WTC11 (cell line): Measurements from ENCODE around the gene WNT3A. TPM values are rescaled to one million over a fixed set of nuclear protein-coding genes. Genes with fewer than 3 reads are reported as not detected.

Source experiments
- ATAC-seq: fragments of 200-7000 bp; cut with Tn5 transposase; 2 replicates; pipeline ENCODE4 v1.10.0; 2021; ENCODE audit warnings: mild to moderate bottlenecking, moderate library complexity
- CTCF ChIA-PET: fragments of 300-600 bp; sonication (Branson Sonifier 250); formaldehyde crosslinking; loops from one replicate; lab custom pipeline; 2021; ENCODE audit warnings: antibody characterized with exemption; lab: Charles Lee
- POLR2A ChIA-PET: fragments of 350-600 bp; sonication (Branson Sonifier 250); formaldehyde crosslinking; loops from one replicate; lab custom pipeline; 2021; ENCODE audit warnings: antibody characterized with exemption; lab: Charles Lee
- DNase-seq: peaks from one replicate; pipeline ENCODE4 v3.0.0; 2021; ENCODE audit warnings: low spot score
- H3K27ac Mint-ChIP-seq: 2 replicates; pipeline ENCODE4 v1.8.0; 2021; ENCODE audit warnings: mixed read lengths
- H3K27me3 Mint-ChIP-seq: 2 replicates; pipeline ENCODE4 v1.8.0; 2021; ENCODE audit warnings: low read depth, mild to moderate bottlenecking, moderate library complexity, mixed read lengths
- H3K36me3 Mint-ChIP-seq: 2 replicates; pipeline ENCODE4 v1.8.0; 2021; ENCODE audit warnings: mixed read lengths
- H3K4me1 Mint-ChIP-seq: 2 replicates; pipeline ENCODE4 v1.8.0; 2022; ENCODE audit warnings: mixed read lengths
- H3K4me3 Mint-ChIP-seq: 2 replicates; pipeline ENCODE4 v1.8.0; 2021; ENCODE audit warnings: mild to moderate bottlenecking, moderate library complexity, mixed read lengths
- H3K9me3 Mint-ChIP-seq: 2 replicates; pipeline ENCODE4 v1.8.0; 2021; ENCODE audit warnings: mixed read lengths
- AR ChIP-seq: fragments of 250-450 bp; sonication (Bioruptor Pico); IDR thresholded peaks from 2 replicates; pipeline ENCODE4 v1.9.0; 2021; ENCODE audit warnings: mild to moderate bottlenecking
- E2F4 ChIP-seq: sonication (generic); formaldehyde crosslinking; IDR thresholded peaks from 2 replicates; pipeline ENCODE4 v1.8.1; 2022; ENCODE audit warnings: low read depth, mild to moderate bottlenecking, moderate library complexity, missing genetic modification reagents, borderline replicate concordance
- ESRRA ChIP-seq: sonication (generic); formaldehyde crosslinking; IDR thresholded peaks from 2 replicates; pipeline ENCODE4 v1.8.1; 2022; ENCODE audit warnings: mild to moderate bottlenecking, missing genetic modification reagents, borderline replicate concordance
- IRF2 ChIP-seq: sonication (generic); formaldehyde crosslinking; IDR thresholded peaks from 2 replicates; pipeline ENCODE4 v1.8.0; 2022; ENCODE audit warnings: low read depth, missing genetic modification reagents, borderline replicate concordance
- NFATC4 ChIP-seq: fragments of 250-450 bp; sonication (Bioruptor Pico); IDR thresholded peaks from 2 replicates; pipeline ENCODE4 v1.9.0; 2021; ENCODE audit warnings: mild to moderate bottlenecking
- NR1H2 ChIP-seq: sonication (generic); formaldehyde crosslinking; IDR thresholded peaks from 2 replicates; pipeline ENCODE4 v1.9.0; 2021; ENCODE audit warnings: mild to moderate bottlenecking, moderate library complexity, missing genetic modification reagents
- PRDM15 ChIP-seq: sonication (generic); formaldehyde crosslinking; IDR thresholded peaks from 2 replicates; pipeline ENCODE4 v1.8.0; 2022; ENCODE audit warnings: missing genetic modification reagents
- PRRX2 ChIP-seq: fragments of 250-450 bp; sonication (Bioruptor Pico); IDR thresholded peaks from 2 replicates; pipeline ENCODE4 v1.8.0; 2021; ENCODE audit warnings: mild to moderate bottlenecking
- TEAD4 ChIP-seq: sonication (generic); formaldehyde crosslinking; IDR thresholded peaks from 2 replicates; pipeline ENCODE4 v1.8.0; 2022; ENCODE audit warnings: mild to moderate bottlenecking, missing genetic modification reagents
- ZMAT4 ChIP-seq: fragments of 250-450 bp; sonication (Bioruptor Pico); IDR thresholded peaks from 2 replicates; pipeline ENCODE4 v1.9.0; 2021; ENCODE audit warnings: mild to moderate bottlenecking
- ZNF121 ChIP-seq: sonication (generic); formaldehyde crosslinking; IDR thresholded peaks from 2 replicates; pipeline ENCODE4 v1.8.0; 2023; ENCODE audit warnings: missing genetic modification reagents
- ZNF396 ChIP-seq: fragments of 250-450 bp; sonication (Bioruptor Pico); IDR thresholded peaks from 2 replicates; pipeline ENCODE4 v1.8.0; 2021; ENCODE audit warnings: mild to moderate bottlenecking, moderate library complexity, borderline replicate concordance
- ZNF532 ChIP-seq: fragments of 250-450 bp; sonication (Bioruptor Pico); IDR thresholded peaks from 2 replicates; pipeline ENCODE4 v1.9.0; 2021; ENCODE audit warnings: mild to moderate bottlenecking, borderline replicate concordance
- ZNF671 ChIP-seq: fragments of 250-450 bp; sonication (Bioruptor Pico); IDR thresholded peaks from 2 replicates; pipeline ENCODE4 v1.8.0; 2021; ENCODE audit warnings: mild to moderate bottlenecking
- ZSCAN18 ChIP-seq: fragments of 250-450 bp; sonication (Bioruptor Pico); IDR thresholded peaks from 2 replicates; pipeline ENCODE4 v2.1.2; 2022; ENCODE audit warnings: mild to moderate bottlenecking, moderate library complexity
- total RNA-seq: library from RNA; stranded (reverse); gene quantifications from 3 replicates; pipeline ENCODE4 v1.2.3, GENCODE V29; 2021

WNT3A gene
- total RNA-seq, 1 experiment from 2014 or later, result 0.17 TPM

GRCh38 chr1:228048120-228048519 lies 41.3 kb downstream of the WNT3A start:
- Mint-ChIP-seq H3K27ac (no peak overlapping the region), H3K27me3 (peaks cover 76% of the 10 kb centered on the region), H3K4me3 (no peak overlapping the region), H3K9me3 (peaks cover 8% of the 10 kb centered on the region), H3K36me3 (no peaks in the 10 kb centered on the region), H3K4me1 (peaks cover 13% of the 10 kb centered on the region; the same call in 1 of the 2 replicates)
- ChIA-PET CTCF (interaction anchor here (2.0 kb wide), 1 partner anchor 12 kb away, joined by 5 read pairs; no protein-coding TSS in a partner anchor), POLR2A (no interaction called here)
- ATAC-seq, result no peak
- TF ChIP-seq ZNF121 (CRISPR knock-in tag) (no peak), ZNF671 (CRISPR knock-in tag) (no peak), IRF2 (no peak), NFATC4 (CRISPR knock-in tag) (no peak), PRRX2 (CRISPR knock-in tag) (no peak), TEAD4 (CRISPR knock-in tag) (no peak), ZSCAN18 (CRISPR knock-in tag) (no peak), ESRRA (CRISPR knock-in tag) (no peak), PRDM15 (CRISPR knock-in tag) (no peak), ZMAT4 (no peak), ZNF396 (CRISPR knock-in tag) (no peak), NR1H2 (CRISPR knock-in tag) (no peak), ZNF532 (CRISPR knock-in tag) (no peak), AR (CRISPR knock-in tag) (no peak), E2F4 (CRISPR knock-in tag) (no peak)
- no peak for DNase-seq
